HCT116 (cell line): Measurements from ENCODE around the gene ERLIN1. TPM values are rescaled to one million over a fixed set of nuclear protein-coding genes. Genes with fewer than 3 reads are reported as not detected.
A peak's percentile ranks its signal among the peaks of the same experiment; 100 is the strongest.

Source experiments
- ATAC-seq: fragments of 200-7000 bp; cut with Tn5 transposase; 2 replicates; pipeline ENCODE4 v1.9.1; 2020; ENCODE audit warnings: mild to moderate bottlenecking, moderate library complexity
- BruUV-seq: library from RNA; stranded (reverse); fragments of 400-500 nt; replicated peaks from 2 replicates; lab custom pipeline; 2021; lab: Mats Ljungman, UMichigan
- CTCF ChIA-PET: fragments of 300-600 bp; sonication (Branson Sonifier 250); formaldehyde crosslinking; loops from one replicate; lab custom pipeline; 2021; ENCODE audit warnings: antibody characterized with exemption; lab: Charles Lee
- POLR2A ChIA-PET: fragments of 300-600, 350-600 bp; sonication (Branson Sonifier 250); formaldehyde crosslinking; loops from one replicate; lab custom pipeline; 2021; ENCODE audit warnings: antibody characterized with exemption; lab: Charles Lee
- RAD21 ChIA-PET, 2 experiments: fragments of 300-600 bp; sonication (Branson Sonifier 250); formaldehyde crosslinking; loops; one replicate each; lab custom pipeline; 2023; ENCODE audit warnings: low total read pairs in 2 of 2; ENCODE audit not compliant: uncharacterized antibody in 2 of 2, unreplicated experiment in 2 of 2, low non-redundant PET in 1 of 2; lab: Charles Lee
- DNase-seq: peaks from one replicate; pipeline ENCODE4 v3.0.0-alpha.2; 2010; ENCODE audit warnings: low read depth, low spot score
- H2AFZ ChIP-seq: fragments of 200-600 bp; shearing (Covaris generic), sonication (generic); 2 replicates; pipeline ENCODE4 v1.6.1; 2017; ENCODE audit warnings: low read depth, mixed run types, mixed read lengths, antibody characterized with exemption, low read length; ENCODE audit not compliant: poor library complexity, severe bottlenecking
- H3K27ac ChIP-seq: 2 replicates; pipeline ENCODE4 v1.5.1; 2012; ENCODE audit warnings: low read depth, low read length
- H3K27me3 ChIP-seq: fragments of 200-600 bp; sonication (generic); 2 replicates; pipeline ENCODE4 v1.6.1; 2016; ENCODE audit warnings: mixed run types, low read length, mixed read lengths; ENCODE audit not compliant: insufficient read depth
- H3K36me3 ChIP-seq, 2 experiments: fragments of 200-500 bp in 1 of 2; fragments of 200-600 bp in 1 of 2; sonication (Bioruptor generic) in 1 of 2; sonication (generic) in 1 of 2; 2 replicates each; pipeline versions ENCODE4 v1.5.1 to v1.6.1; 2014 to 2016; ENCODE audit warnings: low read length in 2 of 2, inconsistent platforms in 1 of 2, mixed read lengths in 1 of 2, mixed run types in 1 of 2; ENCODE audit not compliant: insufficient read depth in 2 of 2, control insufficient read depth in 1 of 2
- H3K4me1 ChIP-seq, 2 experiments: fragments of 200-600 bp in 1 of 2; sonication (generic) in 1 of 2; 2 replicates each; pipeline versions ENCODE4 v1.5.1 to v1.6.1; 2012 to 2017; ENCODE audit warnings: low read length in 2 of 2, inconsistent platforms in 1 of 2, mild to moderate bottlenecking in 1 of 2, mixed read lengths in 1 of 2, mixed run types in 1 of 2, moderate library complexity in 1 of 2; ENCODE audit not compliant: insufficient read depth in 2 of 2, control insufficient read depth in 1 of 2
- H3K4me2 ChIP-seq: fragments of 200-600 bp; sonication (generic); 2 replicates; pipeline ENCODE4 v1.6.1; 2017; ENCODE audit warnings: mixed run types, low read length, mixed read lengths
- H3K4me3 ChIP-seq, 2 experiments: fragments of 200-600 bp in 1 of 2; sonication (generic) in 1 of 2; replicated peaks in 1 of 2; 2 replicates each; pipeline ENCODE4 v1.5.1; 2011 to 2016; ENCODE audit warnings: low read length in 2 of 2, control low read depth in 1 of 2, low read depth in 1 of 2, mild to moderate bottlenecking in 1 of 2, mixed read lengths in 1 of 2, mixed run types in 1 of 2
- H3K79me2 ChIP-seq: fragments of 200-600 bp; sonication (generic); 2 replicates; pipeline ENCODE4 v1.6.1; 2017; ENCODE audit warnings: mild to moderate bottlenecking, mixed run types, low read length, moderate library complexity, mixed read lengths; ENCODE audit not compliant: insufficient read depth
- H3K9ac ChIP-seq: fragments of 200-600 bp; sonication (generic); 2 replicates; pipeline ENCODE4 v1.6.1; 2016; ENCODE audit warnings: low read length, mixed read lengths
- H3K9me2 ChIP-seq: fragments of 200-600 bp; sonication (generic), shearing (Covaris generic); 2 replicates; pipeline ENCODE4 v1.6.1; 2017; ENCODE audit warnings: mixed run types, mild to moderate bottlenecking, moderate library complexity; ENCODE audit not compliant: insufficient read depth
- H3K9me3 ChIP-seq, 2 experiments: fragments of 200-500 bp in 1 of 2; fragments of 200-600 bp in 1 of 2; sonication (Bioruptor generic) in 1 of 2; sonication (generic) in 1 of 2; 2 replicates each; pipeline ENCODE4 v1.6.1; 2014 to 2017; ENCODE audit warnings: low read length in 2 of 2, mixed read lengths in 2 of 2, inconsistent platforms in 1 of 2, low read depth in 1 of 2, mild to moderate bottlenecking in 1 of 2, mixed run types in 1 of 2, moderate library complexity in 1 of 2; ENCODE audit not compliant: control insufficient read depth in 1 of 2, insufficient read depth in 1 of 2
- H4K20me1 ChIP-seq: fragments of 200-600 bp; sonication (generic), shearing (Covaris generic); 2 replicates; pipeline ENCODE4 v1.6.1; 2017; ENCODE audit warnings: mixed run types, mild to moderate bottlenecking, moderate library complexity; ENCODE audit not compliant: insufficient read depth
- CBX3 ChIP-seq: IDR thresholded peaks from 2 replicates; pipeline ENCODE4 v1.6.1; 2012; ENCODE audit warnings: low read depth
- CEBPB ChIP-seq: IDR thresholded peaks from 2 replicates; pipeline ENCODE4 v1.6.1; 2012; ENCODE audit warnings: low read depth
- EGR1 ChIP-seq: IDR thresholded peaks from 2 replicates; pipeline ENCODE4 v1.6.1; 2012; ENCODE audit warnings: low read depth
- ELF1 ChIP-seq: IDR thresholded peaks from 2 replicates; pipeline ENCODE4 v1.6.1; 2012; ENCODE audit warnings: low read depth, borderline replicate concordance
- EZH2 ChIP-seq: fragments of 200-600 bp; sonication (generic); IDR thresholded peaks from 2 replicates; pipeline ENCODE4 v1.6.1; 2017; ENCODE audit warnings: antibody characterized with exemption, mixed run types
- EZH2phosphoT487 ChIP-seq: fragments of 200-600 bp; IDR thresholded peaks from 2 replicates; pipeline ENCODE4 v1.6.1; 2018; ENCODE audit warnings: antibody characterized with exemption, borderline replicate concordance
- FOSL1 ChIP-seq: IDR thresholded peaks from 2 replicates; pipeline ENCODE4 v1.6.1; 2012; ENCODE audit warnings: low read depth
- JUND ChIP-seq: IDR thresholded peaks from 2 replicates; pipeline ENCODE4 v1.6.1; 2012
- POLR2A ChIP-seq: IDR thresholded peaks from 2 replicates; pipeline ENCODE4 v1.7.0; 2011; ENCODE audit warnings: borderline replicate concordance; ENCODE audit not compliant: insufficient read depth, insufficient read length; ENCODE audit errors: extremely low read depth
- POLR2AphosphoS5 ChIP-seq: IDR thresholded peaks from 2 replicates; pipeline ENCODE4 v1.6.1; 2011; ENCODE audit warnings: mild to moderate bottlenecking, low read depth, low read length, moderate library complexity
- RAD21 ChIP-seq: IDR thresholded peaks from 2 replicates; pipeline ENCODE4 v1.6.1; 2012; ENCODE audit warnings: low read depth, mild to moderate bottlenecking
- SIN3A ChIP-seq: IDR thresholded peaks from 2 replicates; pipeline ENCODE4 v1.6.1; 2012; ENCODE audit warnings: low read depth
- SP1 ChIP-seq: IDR thresholded peaks from 2 replicates; pipeline ENCODE4 v1.6.1; 2012; ENCODE audit warnings: low read depth
- SRF ChIP-seq: IDR thresholded peaks from 2 replicates; pipeline ENCODE4 v1.6.1; 2012; ENCODE audit warnings: low read depth
- TCF7L2 ChIP-seq: IDR thresholded peaks from 2 replicates; pipeline ENCODE4 v1.7.0; 2011; ENCODE audit warnings: borderline replicate concordance, inconsistent platforms; ENCODE audit not compliant: insufficient read depth, insufficient read length; ENCODE audit errors: extremely low read depth
- YY1 ChIP-seq: IDR thresholded peaks from 2 replicates; pipeline ENCODE4 v1.6.1; 2011; ENCODE audit warnings: low read length, low read depth, moderate library complexity, mild to moderate bottlenecking; ENCODE audit not compliant: insufficient replicate concordance; ENCODE audit errors: extremely low read depth
- ZFX ChIP-seq: fragments of 450-650 bp; IDR thresholded peaks from 2 replicates; pipeline ENCODE4 v1.6.1; 2017
- ZNF274 ChIP-seq: fragments of 200-500 bp; sonication (Bioruptor generic); IDR thresholded peaks from 2 replicates; pipeline ENCODE4 v1.6.1; 2014; ENCODE audit warnings: mild to moderate bottlenecking, low read depth, low read length, inconsistent platforms
- intact Hi-C: fragments of 100-400 bp; cut with micrococcal nuclease; formaldehyde crosslinking; loops from 2 replicates; pipeline ENCODE4 v1.10.0; 2022
- total RNA-seq: library from RNA; stranded (reverse); gene quantifications from one replicate; pipeline ENCODE4 v1.2.1, GENCODE V29; 2021; ENCODE audit not compliant: unreplicated experiment
- TF ChIP-seq, protein P1 (sequence below): IDR thresholded peaks from 2 replicates; pipeline ENCODE4 v1.6.1; 2011; ENCODE audit warnings: mild to moderate bottlenecking, low read length, moderate library complexity; ENCODE audit not compliant: insufficient replicate concordance; ENCODE audit errors: extremely low read depth
- TF ChIP-seq, protein P2 (sequence below): IDR thresholded peaks from 2 replicates; pipeline ENCODE4 v1.6.1; 2012
- TF ChIP-seq, protein P3 (sequence below): IDR thresholded peaks from 2 replicates; pipeline ENCODE4 v1.6.1; 2012
- TF ChIP-seq, protein P4 (sequence below), 3 experiments: fragments of 200-600 bp in 1 of 3; sonication (generic) in 1 of 3; IDR thresholded peaks in 2 of 3; conservative IDR thresholded peaks in 1 of 3; 2 replicates each; pipeline ENCODE4 v1.5.1; 2012 to 2017; ENCODE audit warnings: low read depth in 2 of 3, low read length in 2 of 3, antibody characterized with exemption in 1 of 3, borderline replicate concordance in 1 of 3, control low read depth in 1 of 3, mild to moderate bottlenecking in 1 of 3, mixed read lengths in 1 of 3, mixed run types in 1 of 3, moderate library complexity in 1 of 3; ENCODE audit not compliant: insufficient read depth in 1 of 3

ERLIN1 gene
- total RNA-seq, 1 experiment from 2014 or later: 64.5 TPM

DNA sequence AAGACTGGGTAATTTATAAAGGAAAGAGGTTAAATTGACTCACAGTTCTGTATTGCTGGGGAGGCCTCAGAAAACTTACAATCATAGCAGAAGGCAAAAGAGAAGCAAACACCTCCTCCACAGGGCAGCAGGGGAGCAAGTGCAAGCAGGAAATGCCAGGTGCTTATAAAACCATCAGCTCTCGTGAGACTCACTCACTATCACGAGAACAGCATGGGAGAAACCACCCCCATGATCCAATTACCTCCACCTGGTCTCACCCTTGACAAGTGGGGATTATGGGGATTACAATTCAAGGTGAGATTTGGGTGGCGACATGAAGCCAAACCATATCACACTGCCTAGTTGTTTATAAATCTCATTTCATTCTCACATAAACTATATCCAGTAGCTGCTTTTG, 76.2 kb downstream of the ERLIN1 start:
- DNase-seq: peak; percentile 28
- no peaks in the 10 kb centered on the region for H4K20me1 ChIP-seq
- no TSS peak for BruUV-seq
- no peaks in the 10 kb centered on the region for H3K9me3 ChIP-seq
- H3K27ac ChIP-seq: no peak overlapping the region
- peak; percentile 63 for ATAC-seq
- peak overlapping the region; percentile 24 for H3K4me2 ChIP-seq
- no peaks in the 10 kb centered on the region for H3K27me3 ChIP-seq
- H3K9ac ChIP-seq: no peak overlapping the region
- peak overlapping the region; percentile 69 for H2AFZ ChIP-seq
- no peaks in the 10 kb centered on the region for H3K36me3 ChIP-seq
- peak overlapping the region in 1 of 2 experiments; percentile 14; a peak in 1 of 4 replicates for H3K4me3 ChIP-seq
- H3K4me1 ChIP-seq: peaks cover 7 to 21% of the 10 kb centered on the region in 2 experiments; a peak in 3 of 4 replicates
- RAD21 ChIA-PET: no interaction called here
- intact Hi-C loops: no loop called here
- POLR2A ChIA-PET: interaction anchor here (1.3 kb wide), 1 partner anchor 14 kb away, joined by 3 read pairs; no protein-coding TSS in a partner anchor
- H3K79me2 ChIP-seq: no peaks in the 10 kb centered on the region
- CTCF ChIA-PET: interaction anchor here (1.1 kb wide), 1 partner anchor 264 kb away, joined by 6 read pairs; no protein-coding TSS in a partner anchor
- no peaks in the 10 kb centered on the region for H3K9me2 ChIP-seq
- TF ChIP-seq, protein P1, sequence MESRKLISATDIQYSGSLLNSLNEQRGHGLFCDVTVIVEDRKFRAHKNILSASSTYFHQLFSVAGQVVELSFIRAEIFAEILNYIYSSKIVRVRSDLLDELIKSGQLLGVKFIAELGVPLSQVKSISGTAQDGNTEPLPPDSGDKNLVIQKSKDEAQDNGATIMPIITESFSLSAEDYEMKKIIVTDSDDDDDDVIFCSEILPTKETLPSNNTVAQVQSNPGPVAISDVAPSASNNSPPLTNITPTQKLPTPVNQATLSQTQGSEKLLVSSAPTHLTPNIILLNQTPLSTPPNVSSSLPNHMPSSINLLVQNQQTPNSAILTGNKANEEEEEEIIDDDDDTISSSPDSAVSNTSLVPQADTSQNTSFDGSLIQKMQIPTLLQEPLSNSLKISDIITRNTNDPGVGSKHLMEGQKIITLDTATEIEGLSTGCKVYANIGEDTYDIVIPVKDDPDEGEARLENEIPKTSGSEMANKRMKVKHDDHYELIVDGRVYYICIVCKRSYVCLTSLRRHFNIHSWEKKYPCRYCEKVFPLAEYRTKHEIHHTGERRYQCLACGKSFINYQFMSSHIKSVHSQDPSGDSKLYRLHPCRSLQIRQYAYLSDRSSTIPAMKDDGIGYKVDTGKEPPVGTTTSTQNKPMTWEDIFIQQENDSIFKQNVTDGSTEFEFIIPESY: peak; percentile 90
- TF ChIP-seq EZH2phosphoT487: no peak
- no peak for TF ChIP-seq EZH2
- peak; percentile 67 for TF ChIP-seq POLR2AphosphoS5
- TF ChIP-seq YY1: no peak
- TF ChIP-seq TCF7L2: no peak
- no peak for TF ChIP-seq SP1
- no peak for TF ChIP-seq ZFX
- TF ChIP-seq EGR1: 0 out of 2 replicates have a peak, but pooled peaks have one; percentile 17
- TF ChIP-seq, protein P2, sequence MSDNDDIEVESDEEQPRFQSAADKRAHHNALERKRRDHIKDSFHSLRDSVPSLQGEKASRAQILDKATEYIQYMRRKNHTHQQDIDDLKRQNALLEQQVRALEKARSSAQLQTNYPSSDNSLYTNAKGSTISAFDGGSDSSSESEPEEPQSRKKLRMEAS: 0 out of 2 replicates have a peak, but pooled peaks have one; percentile 20
- no peak for TF ChIP-seq JUND
- peak; percentile 14 for TF ChIP-seq ELF1
- TF ChIP-seq SRF: no peak
- TF ChIP-seq ZNF274: no peak
- TF ChIP-seq FOSL1: no peak
- TF ChIP-seq, protein P3, sequence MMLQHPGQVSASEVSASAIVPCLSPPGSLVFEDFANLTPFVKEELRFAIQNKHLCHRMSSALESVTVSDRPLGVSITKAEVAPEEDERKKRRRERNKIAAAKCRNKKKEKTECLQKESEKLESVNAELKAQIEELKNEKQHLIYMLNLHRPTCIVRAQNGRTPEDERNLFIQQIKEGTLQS: no peak
- no peak for TF ChIP-seq CEBPB
- 0 out of 2 replicates have a peak, but pooled peaks have one; percentile 11 for TF ChIP-seq CBX3
- TF ChIP-seq, protein P4, sequence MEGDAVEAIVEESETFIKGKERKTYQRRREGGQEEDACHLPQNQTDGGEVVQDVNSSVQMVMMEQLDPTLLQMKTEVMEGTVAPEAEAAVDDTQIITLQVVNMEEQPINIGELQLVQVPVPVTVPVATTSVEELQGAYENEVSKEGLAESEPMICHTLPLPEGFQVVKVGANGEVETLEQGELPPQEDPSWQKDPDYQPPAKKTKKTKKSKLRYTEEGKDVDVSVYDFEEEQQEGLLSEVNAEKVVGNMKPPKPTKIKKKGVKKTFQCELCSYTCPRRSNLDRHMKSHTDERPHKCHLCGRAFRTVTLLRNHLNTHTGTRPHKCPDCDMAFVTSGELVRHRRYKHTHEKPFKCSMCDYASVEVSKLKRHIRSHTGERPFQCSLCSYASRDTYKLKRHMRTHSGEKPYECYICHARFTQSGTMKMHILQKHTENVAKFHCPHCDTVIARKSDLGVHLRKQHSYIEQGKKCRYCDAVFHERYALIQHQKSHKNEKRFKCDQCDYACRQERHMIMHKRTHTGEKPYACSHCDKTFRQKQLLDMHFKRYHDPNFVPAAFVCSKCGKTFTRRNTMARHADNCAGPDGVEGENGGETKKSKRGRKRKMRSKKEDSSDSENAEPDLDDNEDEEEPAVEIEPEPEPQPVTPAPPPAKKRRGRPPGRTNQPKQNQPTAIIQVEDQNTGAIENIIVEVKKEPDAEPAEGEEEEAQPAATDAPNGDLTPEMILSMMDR (IDR thresholded peaks at IDR 0.05 in 2 of 3, conservative IDR thresholded peaks at IDR 0.05 in 1 of 3; ENCODE audit: borderline replicate concordance in 1 of 3, insufficient read depth in 1 of 3, low read depth in 2 of 3, low read length in 2 of 3): no peak
- no peak for TF ChIP-seq SIN3A
- no peak for TF ChIP-seq RAD21
- no peak for TF ChIP-seq POLR2A
